Stimulated activated CD8-positive, alpha-beta memory T cell treated with anti-CD3 and anti-CD28 coated beads, Interleukin-7, amount 100 ng/mL, for 4 hours (primary cell): ENCODE data around the gene TMED6.
"Not testable (repeated sequence)": the region's sequence is repeated elsewhere in the genome, so short reads cannot be mapped to it uniquely, and the experiment has no call there.

Experiments
- DNase-seq, 2 donors: peaks; one replicate each; pipeline ENCODE4 v3.0.0-alpha.2; 2020; ENCODE audit warnings: low read depth in 2 of 2

TMED6 gene

DNA sequence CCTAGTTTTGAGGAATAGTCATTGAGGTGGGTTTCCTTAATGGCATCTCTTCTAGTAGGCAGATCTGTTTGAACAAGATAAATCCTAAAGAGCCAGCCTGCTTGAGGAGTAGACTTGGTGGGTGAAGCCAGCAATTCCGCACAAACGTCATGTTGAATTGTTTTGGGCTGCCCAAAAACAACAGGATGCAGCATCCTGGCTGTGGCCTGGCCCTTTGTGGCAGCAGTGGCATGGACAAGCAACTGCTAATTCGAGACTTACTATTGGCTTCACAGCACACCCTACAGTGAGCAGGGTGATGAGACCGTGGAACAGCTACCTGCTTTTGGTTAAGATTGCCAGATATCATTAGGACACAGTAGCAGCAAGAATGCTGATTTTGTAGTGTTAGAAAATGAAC, 49.7 kb downstream of the TMED6 start:
- DNase-seq, result no peak

DNA sequence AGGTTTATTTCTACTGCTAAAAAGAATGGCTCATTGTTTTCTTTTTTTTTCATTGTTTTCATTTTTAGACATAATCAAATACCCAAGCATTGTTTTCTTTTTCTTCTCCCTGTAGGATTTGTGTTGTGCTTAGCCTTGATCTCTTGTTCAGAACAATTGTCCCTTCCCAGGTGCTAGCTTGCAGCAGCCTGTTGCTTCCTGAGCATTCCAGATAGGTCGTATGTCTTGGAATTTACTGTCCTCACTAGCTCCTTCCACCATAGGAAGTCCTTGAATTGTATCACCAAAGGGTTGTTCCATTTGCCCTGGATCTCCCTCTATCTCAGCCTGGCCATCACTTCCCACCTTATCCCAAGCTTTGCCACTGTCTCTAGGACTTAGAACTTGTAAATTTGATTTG, 50.4 kb downstream of the TMED6 start:
- no peak for DNase-seq

DNA sequence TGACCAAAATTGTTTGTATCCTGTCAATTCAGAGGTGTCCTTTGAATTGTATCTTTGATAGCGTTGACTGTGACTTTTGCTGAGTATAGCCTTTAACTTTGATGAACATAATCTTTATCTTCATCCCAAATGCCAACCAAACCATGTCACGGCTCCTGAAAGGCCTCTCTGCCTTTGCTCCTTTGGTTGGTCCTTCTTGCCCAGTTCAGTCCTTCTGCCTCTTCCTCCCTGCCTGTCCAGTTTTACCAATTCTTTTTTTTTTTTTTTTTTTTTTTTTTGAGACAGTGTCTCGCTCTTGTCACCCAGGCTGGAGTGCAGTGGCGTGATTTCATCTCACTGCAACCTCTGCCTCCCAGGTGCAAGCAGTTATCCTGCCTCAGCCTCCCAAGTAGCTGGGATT, 53.3 kb downstream of the TMED6 start:
- no peak for DNase-seq

DNA sequence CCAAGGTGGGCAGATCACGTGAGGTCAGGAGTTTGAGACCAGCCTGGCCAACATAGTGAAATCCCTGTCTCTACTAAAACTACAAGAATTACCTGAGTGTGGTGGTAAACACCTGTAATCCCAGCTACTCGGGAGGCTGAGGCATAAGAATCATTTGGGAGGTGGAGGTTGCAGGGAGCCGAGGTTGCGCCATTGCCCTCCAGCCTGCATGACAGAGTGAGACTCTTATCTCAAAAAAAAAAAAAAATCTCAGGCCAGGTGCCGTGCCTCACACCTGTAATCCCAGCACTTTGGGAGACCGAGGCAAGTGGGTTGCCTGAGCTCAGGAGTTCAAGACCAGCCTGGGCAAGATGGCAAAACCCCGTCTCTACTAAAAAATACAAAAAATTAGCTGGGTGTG, 54.8 kb downstream of the TMED6 start:
- not testable (repeated sequence) for DNase-seq

DNA sequence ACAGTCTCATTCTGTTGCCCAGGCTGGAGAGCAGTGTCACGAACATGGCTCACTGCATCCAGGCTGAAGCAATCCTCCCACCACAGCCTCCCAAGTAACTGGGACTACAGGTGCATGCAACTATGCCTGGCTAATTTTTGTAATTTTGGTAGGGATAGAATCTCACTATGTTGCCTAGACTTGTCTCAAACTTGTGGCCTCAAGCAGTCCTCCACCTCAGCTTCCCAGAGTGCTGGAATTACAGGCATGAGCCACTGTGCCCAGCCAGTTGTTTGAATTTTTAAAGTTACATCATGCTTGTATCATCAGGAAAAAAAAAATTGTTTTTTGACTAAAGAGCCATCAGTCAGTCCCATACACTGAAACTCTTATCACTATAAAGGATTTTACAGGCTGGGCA, 57.5 kb downstream of the TMED6 start:
- DNase-seq, result no peak

DNA sequence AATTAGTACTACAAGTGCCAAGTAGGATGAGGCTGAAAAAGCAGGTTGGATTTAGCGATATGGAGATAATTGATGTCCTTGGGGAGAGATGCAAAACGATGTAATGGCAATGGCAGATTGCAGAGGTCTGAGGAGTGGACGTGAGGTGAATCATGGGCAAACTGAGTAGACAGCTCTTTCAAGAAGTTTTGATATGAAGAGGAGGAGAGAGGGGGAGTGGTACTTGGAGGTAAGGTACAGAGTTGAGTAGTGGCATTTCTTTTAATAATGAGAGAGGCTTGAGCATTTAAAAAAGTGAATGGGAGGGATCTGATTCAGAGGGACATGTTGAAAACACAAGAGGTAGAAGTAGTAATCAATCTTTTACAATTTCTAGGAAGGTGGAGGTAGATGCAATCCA, 58.2 kb downstream of the TMED6 start:
- DNase-seq, result no peak
